Renal cortex interstitium (tissue), 15 donors: ENCODE measurements around the gene SPATS2. TPM values are rescaled to one million over a fixed set of nuclear protein-coding genes. Genes with fewer than 3 reads are reported as not detected.
"Not testable (repeated sequence)": the region's sequence is repeated elsewhere in the genome, so short reads cannot be mapped to it uniquely, and the experiment has no call there.

Source experiments
- DNase-seq, 11 donors: peaks; one replicate each; pipeline ENCODE4 v3.0.0-alpha.2; 2013; ENCODE audit warnings: low read depth in 9 of 11, low spot score in 4 of 11; ENCODE audit errors: extremely low read depth in 1 of 11
- long read RNA-seq, 16 experiments: transcript quantifications; one replicate each; lab custom pipeline, GENCODE V29; 2026
- polyA plus RNA-seq, 3 donors: library from polyadenylated mRNA; unstranded; fragments of 120-200 nt; gene quantifications; one replicate each; pipeline ENCODE4 v1.2.1, GENCODE V29; 2013; ENCODE audit not compliant: insufficient read length in 3 of 3

Gene SPATS2
- polyA plus RNA-seq, result 10 to 100 TPM; 51.0 to 63.3 (median 52.7) TPM
- long read RNA-seq, donor 1, partial matches to known transcripts, result 6 of 12 reads
- long read RNA-seq, donor 1, other reads (novel, unspliced or antisense), result 0 of 12 reads
- long read RNA-seq, donor 2, transcript SPATS2-213 (5 exons, 1,061 nt), result major isoform, 7 of 9 reads
- long read RNA-seq, donor 2, partial matches to known transcripts, result 0 of 9 reads
- long read RNA-seq, donor 2, other reads (novel, unspliced or antisense), result 0 of 9 reads
- long read RNA-seq, donor 3, transcript SPATS2-201 (13 exons, 3,158 nt), result minor isoform, 5 of 72 reads
- long read RNA-seq, donor 3, transcript SPATS2-213 (5 exons, 1,061 nt), result major isoform, 6 of 72 reads
- long read RNA-seq, donor 3, partial matches to known transcripts, result 22 of 72 reads
- long read RNA-seq, donor 3, other reads (novel, unspliced or antisense), result 33 of 72 reads
- long read RNA-seq, donor 4, transcript SPATS2-201 (13 exons, 3,158 nt), result major isoform, 8 of 62 reads
- long read RNA-seq, donor 4, transcript SPATS2-213 (5 exons, 1,061 nt), result minor isoform, 7 of 62 reads
- long read RNA-seq, donor 4, partial matches to known transcripts, result 41 of 62 reads
- long read RNA-seq, donor 4, other reads (novel, unspliced or antisense), result 0 of 62 reads
- long read RNA-seq, donor 5, result 0 reads
- long read RNA-seq, donor 6, transcript SPATS2-213 (5 exons, 1,061 nt), result major isoform, 5 of 36 reads
- long read RNA-seq, donor 6, partial matches to known transcripts, result 23 of 36 reads
- long read RNA-seq, donor 6, other reads (novel, unspliced or antisense), result 0 of 36 reads
- long read RNA-seq, donor 7, transcript SPATS2-213 (5 exons, 1,061 nt), result major isoform, 6 of 60 reads
- long read RNA-seq, donor 7, partial matches to known transcripts, result 21 of 60 reads
- long read RNA-seq, donor 7, other reads (novel, unspliced or antisense), result 28 of 60 reads
- long read RNA-seq, donor 8, transcript SPATS2-213 (5 exons, 1,061 nt), result major isoform, 13 of 95 reads
- long read RNA-seq, donor 8, partial matches to known transcripts, result 72 of 95 reads
- long read RNA-seq, donor 8, other reads (novel, unspliced or antisense), result 6 of 95 reads
- long read RNA-seq, donor 9, partial matches to known transcripts, result 20 of 31 reads
- long read RNA-seq, donor 9, other reads (novel, unspliced or antisense), result 0 of 31 reads
- long read RNA-seq, donor 10, transcript SPATS2-213 (5 exons, 1,061 nt), result major isoform, 6 of 57 reads
- long read RNA-seq, donor 10, partial matches to known transcripts, result 28 of 57 reads
- long read RNA-seq, donor 10, other reads (novel, unspliced or antisense), result 20 of 57 reads
- long read RNA-seq, donor 11, partial matches to known transcripts, result 14 of 23 reads
- long read RNA-seq, donor 11, other reads (novel, unspliced or antisense), result 0 of 23 reads
- long read RNA-seq, donor 12, partial matches to known transcripts, result 0 of 4 reads
- long read RNA-seq, donor 12, other reads (novel, unspliced or antisense), result 0 of 4 reads
- long read RNA-seq, donor 13, result 0 reads
- long read RNA-seq, donor 14, partial matches to known transcripts, result 0 of 12 reads
- long read RNA-seq, donor 14, other reads (novel, unspliced or antisense), result 0 of 12 reads
- long read RNA-seq, donor 15, partial matches to known transcripts, result 0 of 3 reads
- long read RNA-seq, donor 15, other reads (novel, unspliced or antisense), result 0 of 3 reads
- long read RNA-seq, donor 16, transcript SPATS2-222 (14 exons, 2,993 nt), result minor isoform, 6 of 71 reads
- long read RNA-seq, donor 16, transcript SPATS2-213 (5 exons, 1,061 nt), result major isoform, 14 of 71 reads
- long read RNA-seq, donor 16, transcript SPATS2-201 (13 exons, 3,158 nt), result minor isoform, 7 of 71 reads
- long read RNA-seq, donor 16, partial matches to known transcripts, result 41 of 71 reads
- long read RNA-seq, donor 16, other reads (novel, unspliced or antisense), result 0 of 71 reads

DNA sequence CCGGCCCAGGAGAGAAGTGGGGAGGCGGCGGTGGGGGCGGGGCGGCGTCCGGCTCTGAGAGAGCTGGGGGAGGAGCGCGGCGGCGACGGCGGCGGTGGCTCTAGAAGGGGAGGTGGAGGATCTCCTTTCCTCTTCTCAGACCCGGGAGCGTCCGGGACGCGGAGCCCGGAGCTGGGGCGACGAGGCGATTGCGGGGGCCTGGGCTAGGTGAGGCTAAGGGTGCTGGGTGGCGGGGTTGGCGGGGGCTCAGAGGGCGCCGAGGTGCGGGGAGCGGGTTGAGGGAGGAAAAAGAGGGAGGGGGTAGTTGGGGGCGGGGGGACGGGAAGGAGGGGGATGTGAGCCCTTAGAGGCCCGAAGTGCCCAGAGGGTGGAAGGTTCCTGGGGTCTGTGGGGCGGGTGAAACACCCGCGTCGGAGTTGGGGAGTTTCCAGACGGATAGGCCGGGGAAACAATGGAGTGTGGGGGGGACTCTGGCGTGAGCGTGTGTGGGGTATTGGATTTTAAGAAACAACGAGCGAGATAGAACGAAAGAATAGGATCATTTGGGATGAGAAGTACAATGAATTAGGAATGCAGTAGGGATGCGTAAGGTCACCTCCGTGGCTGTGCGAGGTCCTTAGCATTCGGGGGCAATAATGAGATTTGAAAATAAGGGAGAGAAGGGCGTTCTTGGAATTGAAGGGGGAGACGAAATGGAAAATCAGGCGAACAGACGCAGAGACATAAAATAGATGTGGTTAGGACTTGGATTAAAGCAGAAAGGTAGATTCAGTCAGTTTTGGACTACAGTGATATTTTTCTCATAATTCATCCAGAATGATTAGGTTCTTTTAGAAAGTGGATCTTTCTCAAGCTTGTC lies at the start of gene SPATS2:
Gene SPATS2 (plus strand): TSS at position 82 of the 859 bp plus-strand sequence. CDS start 93,551 bp downstream, outside the sequence.
- DNase-seq, result no peak

DNA sequence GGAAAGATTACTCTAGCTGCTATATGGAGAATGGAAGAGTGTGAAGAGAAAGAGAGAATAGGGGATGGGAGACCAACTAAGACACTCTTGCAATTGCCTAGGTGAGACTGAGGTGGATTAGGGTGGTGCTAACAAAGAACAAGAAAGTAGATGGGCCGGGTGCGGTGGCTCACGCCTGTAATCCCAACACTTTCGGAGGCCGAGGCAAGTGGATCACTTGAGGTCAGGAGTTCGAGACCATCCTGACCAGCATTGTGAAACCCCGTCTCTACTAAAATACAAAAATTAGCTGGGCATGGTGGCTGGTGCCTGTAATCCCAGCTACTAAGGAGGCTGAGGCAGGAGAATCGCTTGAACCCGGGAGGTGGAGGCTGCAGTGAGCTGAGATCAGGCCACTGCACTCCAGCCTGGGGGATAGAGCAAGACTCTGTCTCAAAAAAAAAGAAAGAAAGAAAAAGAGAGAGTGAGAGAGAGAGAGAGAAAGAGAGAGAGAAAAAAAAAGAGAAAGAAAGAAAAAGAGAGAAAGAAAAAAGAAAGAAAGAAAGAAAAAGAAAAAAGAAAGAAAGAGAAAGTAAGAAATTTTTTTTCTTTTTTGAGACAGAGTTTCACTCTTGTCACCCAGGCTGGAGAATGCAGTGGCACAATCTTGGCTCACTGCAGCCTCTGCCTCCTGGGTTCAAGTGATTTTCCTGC lies 46.7 kb upstream of the SPATS2 start:
- DNase-seq, result not testable (repeated sequence)

DNA sequence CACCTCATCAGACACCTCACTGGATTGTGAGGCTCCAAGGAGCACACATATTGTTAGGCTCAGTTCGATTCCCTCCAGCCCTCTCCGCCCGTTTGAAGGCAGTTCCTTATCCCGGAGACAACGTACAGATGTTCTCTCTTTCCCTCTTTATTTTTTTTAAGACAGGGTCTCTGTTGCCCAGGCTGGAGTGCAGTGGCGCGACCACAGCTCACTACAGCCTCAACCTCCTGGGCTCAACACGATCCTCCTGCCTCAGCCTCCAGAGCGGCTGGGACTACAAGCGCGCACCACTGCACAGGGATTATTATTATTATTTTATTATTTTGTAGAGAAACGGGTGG lies 44.9 kb upstream of the SPATS2 start:
- DNase-seq, result no peak

DNA sequence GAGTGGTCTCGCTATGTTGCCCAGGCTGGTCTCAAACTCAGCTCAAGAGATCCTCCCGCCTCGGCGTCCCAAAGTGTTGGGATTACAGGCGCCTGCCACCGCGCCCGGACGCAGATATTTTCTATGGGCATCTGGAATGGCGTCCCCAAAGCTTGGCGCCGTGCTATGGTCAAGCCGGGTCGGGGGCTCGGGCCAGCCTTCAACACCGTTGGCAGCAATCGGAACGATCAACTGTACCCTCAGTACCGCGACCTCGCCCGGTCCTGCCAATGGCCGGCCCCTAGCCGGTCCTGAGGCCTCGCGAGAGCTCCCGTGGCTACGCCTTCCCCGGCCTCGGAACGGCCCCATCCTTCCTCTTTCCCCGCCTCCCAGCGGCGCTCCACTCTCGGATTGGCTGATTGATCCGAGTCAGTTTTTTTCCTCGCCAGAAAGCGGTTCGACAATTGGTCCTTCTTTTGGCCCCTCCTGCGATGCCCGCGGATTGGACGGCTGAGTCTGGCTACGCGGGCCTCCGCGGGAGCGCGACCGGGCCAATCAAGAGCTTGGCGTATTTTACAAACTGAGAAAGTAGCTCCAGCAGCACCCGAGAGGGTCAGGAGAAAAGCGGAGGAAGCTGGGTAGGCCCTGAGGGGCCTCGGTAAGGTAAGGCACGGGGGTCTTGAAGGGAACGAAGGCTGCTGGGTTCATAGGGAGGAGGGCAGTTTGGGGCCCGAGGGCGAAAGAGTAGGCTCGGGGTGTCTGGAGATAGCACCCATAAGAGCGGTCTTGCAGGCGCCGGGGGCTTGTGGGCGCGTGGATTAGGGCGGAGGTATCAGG lies 44.3 kb upstream of the SPATS2 start, which contains the start of gene TROAP:
Gene TROAP (plus strand): TSS at position 548 of the 816 bp plus-strand sequence. CDS start 354 bp downstream, outside the sequence.
- peak; percentile 95 to 99 (median 97) for DNase-seq

DNA sequence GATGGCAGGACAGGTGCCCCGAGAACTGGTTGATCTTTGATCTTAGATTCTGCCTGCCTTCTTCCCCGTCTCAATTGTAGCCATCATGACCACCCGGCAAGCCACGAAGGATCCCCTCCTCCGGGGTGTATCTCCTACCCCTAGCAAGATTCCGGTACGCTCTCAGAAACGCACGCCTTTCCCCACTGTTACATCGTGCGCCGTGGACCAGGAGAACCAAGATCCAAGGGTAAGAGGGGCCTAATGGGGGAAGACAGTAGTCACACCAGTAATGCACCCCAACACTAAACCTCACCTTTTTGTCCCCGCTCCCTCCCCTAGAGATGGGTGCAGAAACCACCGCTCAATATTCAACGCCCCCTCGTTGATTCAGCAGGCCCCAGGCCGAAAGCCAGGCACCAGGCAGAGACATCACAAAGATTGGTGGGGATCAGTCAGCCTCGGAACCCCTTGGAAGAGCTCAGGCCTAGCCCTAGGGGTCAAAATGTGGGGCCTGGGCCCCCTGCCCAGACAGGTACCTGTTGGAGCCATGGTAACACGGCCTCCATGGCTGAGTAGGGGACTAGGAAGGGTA lies 43.7 kb upstream of the SPATS2 start:
- no peak for DNase-seq

DNA sequence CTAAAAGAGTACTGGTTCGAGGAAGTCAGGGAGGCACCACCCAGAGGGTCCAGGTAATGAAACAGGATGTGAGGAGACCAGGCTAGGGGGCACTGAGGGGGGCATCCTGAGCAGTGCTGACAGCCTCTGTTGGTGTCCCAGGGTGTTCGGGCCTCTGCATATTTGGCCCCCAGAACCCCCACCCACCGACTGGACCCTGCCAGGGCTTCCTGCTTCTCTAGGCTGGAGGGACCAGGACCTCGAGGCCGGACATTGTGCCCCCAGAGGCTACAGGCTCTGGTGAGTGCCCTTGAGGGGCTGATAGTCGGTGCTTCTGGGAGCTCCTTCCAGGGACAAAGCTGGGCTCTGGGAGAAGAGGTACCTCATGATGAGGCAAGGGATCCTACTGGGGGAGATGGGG lies 41.7 kb upstream of the SPATS2 start:
- no peak for DNase-seq

DNA sequence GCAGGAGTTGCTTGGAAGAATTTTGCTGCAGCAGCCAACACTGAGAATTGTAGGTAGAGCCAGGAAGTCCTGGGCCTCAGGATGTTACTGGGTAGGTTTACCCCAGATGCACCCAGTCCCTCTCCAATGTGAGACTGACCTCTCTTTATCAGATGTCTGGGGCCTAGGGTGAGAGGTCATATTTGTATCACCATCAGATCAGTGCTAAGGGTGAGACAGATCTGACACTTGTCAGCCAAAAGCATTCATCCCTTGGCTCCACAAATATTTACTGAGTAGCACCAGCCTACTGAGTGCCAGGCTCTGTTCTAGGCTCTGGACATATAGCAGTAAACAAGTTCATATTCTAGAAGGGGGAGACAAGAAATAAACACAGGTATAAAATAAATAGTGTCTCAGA lies 39.9 kb upstream of the SPATS2 start:
- no peak for DNase-seq

DNA sequence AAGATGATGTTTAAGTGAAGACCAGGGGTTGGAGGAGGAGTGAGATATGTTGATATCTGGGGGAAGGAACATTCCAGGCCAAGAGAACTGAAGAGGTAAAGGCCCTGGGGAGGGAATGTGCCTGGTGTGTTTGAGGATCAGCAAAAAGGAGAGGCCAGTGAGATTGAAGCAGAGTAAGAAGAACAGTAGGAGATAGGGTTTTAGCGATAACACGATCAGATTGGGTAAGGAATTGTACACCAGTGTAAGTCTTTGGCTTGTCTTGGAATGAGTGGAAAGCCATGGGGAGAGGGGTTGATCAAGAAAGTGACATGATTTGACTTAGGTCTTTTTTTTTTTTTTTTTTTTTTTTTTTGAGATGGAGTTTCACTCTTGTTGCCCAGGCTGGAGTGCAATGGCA lies 39.4 kb upstream of the SPATS2 start:
- DNase-seq, result no peak

DNA sequence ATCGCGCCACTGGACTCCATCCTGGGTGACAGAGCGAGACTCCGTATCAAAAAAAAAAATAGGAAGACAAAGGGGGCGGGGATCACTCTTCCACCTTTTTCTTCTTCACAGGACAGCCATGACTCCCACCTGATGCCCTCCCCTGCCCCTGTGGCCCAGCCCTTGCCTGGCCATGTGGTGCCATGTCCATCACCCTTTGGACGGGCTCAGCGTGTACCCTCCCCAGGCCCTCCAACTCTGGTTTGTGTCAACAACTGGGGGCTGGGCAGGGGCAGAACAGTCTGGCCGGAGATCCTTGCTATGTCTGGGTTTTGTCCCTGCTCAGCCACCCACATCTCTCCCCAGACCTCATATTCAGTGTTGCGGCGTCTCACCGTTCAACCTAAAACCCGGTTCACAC lies 38.4 kb upstream of the SPATS2 start:
- DNase-seq, result no peak

DNA sequence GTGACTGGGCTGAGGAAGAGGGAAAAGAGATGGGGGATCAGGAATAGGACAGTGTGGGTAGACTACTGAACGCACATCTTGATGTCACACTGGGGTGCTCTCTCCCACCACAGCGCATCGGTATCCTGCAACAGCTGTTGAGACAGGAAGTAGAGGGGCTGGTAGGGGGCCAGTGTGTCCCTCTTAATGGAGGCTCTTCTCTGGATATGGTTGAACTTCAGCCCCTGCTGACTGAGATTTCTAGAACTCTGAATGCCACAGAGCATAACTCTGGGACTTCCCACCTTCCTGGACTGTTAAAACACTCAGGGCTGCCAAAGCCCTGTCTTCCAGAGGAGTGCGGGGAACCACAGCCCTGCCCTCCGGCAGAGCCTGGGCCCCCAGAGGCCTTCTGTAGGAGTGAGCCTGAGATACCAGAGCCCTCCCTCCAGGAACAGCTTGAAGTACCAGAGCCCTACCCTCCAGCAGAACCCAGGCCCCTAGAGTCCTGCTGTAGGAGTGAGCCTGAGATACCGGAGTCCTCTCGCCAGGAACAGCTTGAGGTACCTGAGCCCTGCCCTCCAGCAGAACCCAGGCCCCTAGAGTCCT lies 37.1 kb upstream of the SPATS2 start:
- no peak for DNase-seq

DNA sequence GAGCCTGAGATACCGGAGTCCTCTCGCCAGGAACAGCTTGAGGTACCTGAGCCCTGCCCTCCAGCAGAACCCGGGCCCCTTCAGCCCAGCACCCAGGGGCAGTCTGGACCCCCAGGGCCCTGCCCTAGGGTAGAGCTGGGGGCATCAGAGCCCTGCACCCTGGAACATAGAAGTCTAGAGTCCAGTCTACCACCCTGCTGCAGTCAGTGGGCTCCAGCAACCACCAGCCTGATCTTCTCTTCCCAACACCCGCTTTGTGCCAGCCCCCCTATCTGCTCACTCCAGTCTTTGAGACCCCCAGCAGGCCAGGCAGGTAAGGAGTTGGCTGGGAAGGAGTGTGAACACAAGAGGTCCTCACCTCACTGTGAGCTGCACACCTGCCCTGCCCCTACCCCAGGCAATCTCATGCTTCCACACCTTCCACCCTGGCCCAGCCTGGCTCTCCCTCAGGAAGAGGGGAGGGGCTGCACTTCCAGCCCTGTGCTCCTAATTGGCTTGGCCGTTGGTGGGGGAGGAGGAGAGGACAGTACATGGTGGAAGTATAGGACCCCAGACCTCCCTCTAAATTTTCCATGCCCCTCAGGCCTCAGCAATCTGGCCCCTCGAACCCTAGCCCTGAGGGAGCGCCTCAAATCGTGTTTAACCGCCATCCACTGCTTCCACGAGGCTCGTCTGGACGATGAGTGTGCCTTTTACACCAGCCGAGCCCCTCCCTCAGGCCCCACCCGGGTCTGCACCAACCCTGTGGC lies 36.5 kb upstream of the SPATS2 start:
- no peak for DNase-seq

DNA sequence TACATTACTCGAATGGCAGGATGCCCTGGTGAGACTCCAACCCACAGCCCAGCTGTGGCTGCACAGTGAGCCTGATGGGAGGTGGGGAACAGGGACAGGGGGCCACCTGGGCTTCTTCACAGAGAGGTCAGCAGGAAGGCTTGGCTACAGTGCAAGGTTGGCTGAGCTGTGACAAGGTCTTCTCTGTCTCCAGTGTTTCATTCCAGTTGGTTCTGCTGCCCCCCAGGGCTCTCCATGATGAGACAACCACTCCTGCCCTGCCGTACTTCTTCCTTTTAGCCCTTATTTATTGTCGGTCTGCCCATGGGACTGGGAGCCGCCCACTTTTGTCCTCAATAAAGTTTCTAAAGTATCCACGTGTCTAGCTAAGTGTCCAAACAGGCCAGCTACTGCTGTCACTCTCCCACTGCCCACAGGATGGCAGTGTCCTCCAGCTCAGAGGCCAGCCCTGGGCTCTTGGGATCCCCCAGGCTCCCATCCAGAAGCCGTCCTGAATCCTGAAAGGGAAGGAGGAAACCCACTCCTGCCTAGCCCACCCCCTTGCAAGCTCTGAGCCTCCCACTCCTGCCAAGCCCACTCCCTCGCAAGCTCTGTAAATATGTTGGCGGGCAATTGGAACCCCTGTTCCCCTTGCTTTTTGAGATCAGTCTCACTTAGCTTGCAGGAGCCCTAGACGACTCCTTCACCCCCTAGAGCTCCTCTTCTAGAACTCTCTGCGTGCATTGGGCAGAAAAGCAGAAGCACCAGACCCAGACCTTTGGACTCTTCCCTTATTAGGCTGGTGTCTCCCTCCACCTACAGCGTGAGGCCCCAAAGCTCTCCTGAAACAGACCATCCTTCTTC lies 35.7 kb upstream of the SPATS2 start:
- DNase-seq, result peak in 3 of 11 donors; percentile 57 to 71 (median 64)

DNA sequence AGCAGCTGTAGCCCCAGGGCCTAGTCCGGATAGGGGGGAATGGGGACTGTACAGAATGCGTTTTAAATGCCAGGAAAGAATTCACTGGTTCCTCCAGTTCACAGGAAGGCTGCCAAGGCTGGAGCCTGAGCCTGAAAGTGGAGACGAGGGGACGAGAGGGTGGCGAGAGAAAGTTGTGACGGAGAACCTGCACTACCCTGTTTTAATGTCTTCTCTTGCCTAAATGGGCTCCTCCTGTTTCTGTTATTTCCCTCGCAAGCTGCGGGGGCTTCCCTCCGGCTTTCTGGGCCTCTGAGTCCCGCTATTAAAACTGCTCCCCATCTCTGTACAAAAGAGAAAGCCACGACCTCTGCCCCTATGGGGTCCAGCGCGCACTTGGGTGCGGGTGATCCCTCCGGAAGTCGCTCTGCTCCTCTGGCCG lies 34.8 kb upstream of the SPATS2 start:
- DNase-seq, result no peak
